ENCODE measurements around the gene BNIP2. TPM values are rescaled to one million over a fixed set of nuclear protein-coding genes. Genes with fewer than 3 reads are reported as not detected.

BNIP2 gene
- total RNA-seq, 2 donors from 2014 or later: 76.6 to 124 TPM

GRCh38 chr15:59686389-59686788 is 2.7 kb downstream of the BNIP2 start:
- WGBS: 79% methylated on average over 7 of the region's 7 CpGs
- H3K27me3 ChIP-seq (replicated peaks; ENCODE audit: insufficient read depth): no peaks in the 10 kb centered on the region
- intact Hi-C loops (cut with DNase I): loop anchor here (5.0 kb wide), 1 partner anchor 314 kb away; the partner anchor contains the start of gene MYO1E
- TF ChIP-seq POLR2AphosphoS5 (IDR thresholded peaks at IDR 0.05): no peak
- TF ChIP-seq CTCF (IDR thresholded peaks at IDR 0.05): no peak
- TF ChIP-seq POLR2A (IDR thresholded peaks at IDR 0.05): no peak
- peaks cover 4% of the 10 kb centered on the region for H3K4me1 ChIP-seq (replicated peaks)
- no peak overlapping the region for H3K4me3 ChIP-seq
- no peak overlapping the region for H3K27ac ChIP-seq
- no peaks in the 10 kb centered on the region for H3K36me3 ChIP-seq
- H3K9me3 ChIP-seq: no peaks in the 10 kb centered on the region
- no peak for DNase-seq (ENCODE audit: low spot score)

DNA sequence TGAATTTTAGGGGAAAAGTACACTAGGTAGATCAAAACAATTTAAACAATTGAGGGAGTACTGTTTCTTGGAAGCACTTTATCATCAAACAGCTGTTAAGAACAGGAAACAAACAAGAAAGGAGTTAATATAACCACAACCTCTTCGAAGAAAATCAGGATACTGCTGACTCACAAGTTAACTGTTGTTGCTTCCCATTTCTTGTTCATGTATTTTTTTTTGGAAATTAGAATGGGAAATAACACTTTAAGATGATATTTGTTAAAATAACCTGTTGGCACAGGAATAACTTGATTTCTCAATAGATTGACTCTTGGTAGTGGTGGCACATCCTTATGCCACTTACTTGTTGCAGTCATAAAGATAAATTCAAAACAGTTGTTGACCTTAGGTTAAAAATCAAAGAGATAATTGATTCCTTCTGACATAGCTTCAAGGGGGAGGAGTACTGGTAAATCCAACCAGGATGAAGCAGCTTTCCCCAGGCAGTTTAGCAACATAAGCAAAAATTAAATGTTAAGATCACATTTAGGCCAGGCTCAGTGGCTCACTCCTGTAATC is 3.3 kb downstream of the BNIP2 start:
- intact Hi-C loops (cut with DNase I): loop anchor here (5.0 kb wide), 1 partner anchor 314 kb away; the partner anchor contains the start of gene MYO1E
- DNase-seq (ENCODE audit: low spot score): no peak
- Histone ChIP-seq H3K9me3 (no peaks in the 10 kb centered on the region), H3K36me3 (no peaks in the 10 kb centered on the region), H3K27ac (no peak overlapping the region), H3K27me3 (replicated peaks; ENCODE audit: insufficient read depth) (no peaks in the 10 kb centered on the region), H3K4me1 (replicated peaks) (peaks cover 4% of the 10 kb centered on the region), H3K4me3 (no peak overlapping the region)
- 5% methylated on average over 1 of the region's 1 CpG for WGBS
- TF ChIP-seq POLR2A (IDR thresholded peaks at IDR 0.05): no peak
- TF ChIP-seq POLR2AphosphoS5 (IDR thresholded peaks at IDR 0.05): no peak
- TF ChIP-seq CTCF (IDR thresholded peaks at IDR 0.05): no peak

GRCh38 chr15:59680870-59681269 is 8.2 kb downstream of the BNIP2 start:
- peaks cover 0 to 15% of the 10 kb centered on the region in 2 donors for H3K36me3 ChIP-seq

GRCh38 chr15:59680346-59680745 is 8.8 kb downstream of the BNIP2 start:
- H3K4me1 ChIP-seq (replicated peaks): peaks cover 4% of the 10 kb centered on the region
- H3K36me3 ChIP-seq: peaks cover 0 to 15% of the 10 kb centered on the region in 2 donors
- WGBS: 96% methylated on average over 6 of the region's 6 CpGs
- no peaks in the 10 kb centered on the region for H3K27me3 ChIP-seq (replicated peaks; ENCODE audit: insufficient read depth)
- H3K27ac ChIP-seq: no peak overlapping the region
- H3K9me3 ChIP-seq: no peaks in the 10 kb centered on the region
- TF ChIP-seq POLR2A (IDR thresholded peaks at IDR 0.05): no peak
- no peak for TF ChIP-seq CTCF (IDR thresholded peaks at IDR 0.05)
- TF ChIP-seq POLR2AphosphoS5 (IDR thresholded peaks at IDR 0.05): no peak
- no peak for DNase-seq (ENCODE audit: low spot score)
- intact Hi-C loops (cut with DNase I): no loop called here
- no peak overlapping the region for H3K4me3 ChIP-seq

More at GRCh38 chr15:59680870-59681269, 8.2 kb downstream of the BNIP2 start:
- TF ChIP-seq POLR2A (IDR thresholded peaks at IDR 0.05) (no peak), CTCF (IDR thresholded peaks at IDR 0.05) (no peak), POLR2AphosphoS5 (IDR thresholded peaks at IDR 0.05) (no peak)
- no peak overlapping the region for H3K27ac ChIP-seq
- H3K4me1 ChIP-seq (replicated peaks): peaks cover 4% of the 10 kb centered on the region
- no peak for DNase-seq (ENCODE audit: low spot score)
- H3K9me3 ChIP-seq: no peaks in the 10 kb centered on the region
- 94% methylated on average over 4 of the region's 5 CpGs for WGBS
- no peaks in the 10 kb centered on the region for H3K27me3 ChIP-seq (replicated peaks; ENCODE audit: insufficient read depth)
- H3K4me3 ChIP-seq: no peak overlapping the region
- intact Hi-C loops (cut with DNase I): no loop called here

- no peaks in the 10 kb centered on the region for H3K4me1 ChIP-seq (replicated peaks)
- TF ChIP-seq POLR2A (IDR thresholded peaks at IDR 0.05): no peak
- no peak for TF ChIP-seq CTCF (IDR thresholded peaks at IDR 0.05)
- TF ChIP-seq POLR2AphosphoS5 (IDR thresholded peaks at IDR 0.05): no peak
- H3K27ac ChIP-seq: no peak overlapping the region
- intact Hi-C loops (cut with DNase I): no loop called here
- 67% methylated on average over 1 of the region's 1 CpG for WGBS
- H3K9me3 ChIP-seq: no peaks in the 10 kb centered on the region
- DNase-seq (ENCODE audit: low spot score): no peak
- H3K27me3 ChIP-seq (replicated peaks; ENCODE audit: insufficient read depth): no peaks in the 10 kb centered on the region
- H3K36me3 ChIP-seq: peaks cover 0 to 15% of the 10 kb centered on the region in 2 donors
- no peak overlapping the region for H3K4me3 ChIP-seq
Measured at GRCh38 chr15:59678620-59679019, 10.5 kb downstream of the BNIP2 start.

Measured in prostate gland (tissue), 2 donors.